ENCODE data around the gene KCTD6. TPM values are rescaled to one million over a fixed set of nuclear protein-coding genes. Genes with fewer than 3 reads are reported as not detected.

Gene KCTD6
- total and polyA plus RNA-seq, 2 of the 8 experiments (the other 6 are each of a cell fraction or from before 2014, with no cell fraction given) = 17.4 to 21.4 TPM

- H2BK120ac ChIP-seq (replicated peaks; ENCODE audit: low read depth, low read length) = no peak overlapping the region
- no peak for TF ChIP-seq NANOG (IDR thresholded peaks at IDR 0.05; ENCODE audit: insufficient read depth, low read depth, low read length, poor library complexity, severe bottlenecking)
- TF ChIP-seq RXRA (IDR thresholded peaks at IDR 0.05; ENCODE audit: insufficient read depth, low read depth, low read length) = no peak
- no peak for TF ChIP-seq USF2 (IDR thresholded peaks at IDR 0.05; ENCODE audit: low read length)
- TF ChIP-seq SIX5 (IDR thresholded peaks at IDR 0.05; ENCODE audit: low read depth, low read length) = no peak
- TF ChIP-seq HDAC2 (IDR thresholded peaks at IDR 0.05; ENCODE audit: borderline replicate concordance in 1 of 2, low read depth in 2 of 2, low read length in 2 of 2) = no peak
- no peak for TF ChIP-seq SAP30 (IDR thresholded peaks at IDR 0.05; ENCODE audit: insufficient read depth, insufficient replicate concordance, low read length)
- no peak for TF ChIP-seq CHD2 (IDR thresholded peaks at IDR 0.05; ENCODE audit: low read length)
- TF ChIP-seq CBX8 (IDR thresholded peaks at IDR 0.05; ENCODE audit: borderline replicate concordance, low read depth, low read length) = no peak
- TF ChIP-seq EGR1 (IDR thresholded peaks at IDR 0.05; ENCODE audit: borderline replicate concordance, low read depth, low read length) = no peak
- TF ChIP-seq BACH1 (IDR thresholded peaks at IDR 0.05; ENCODE audit: low read length) = no peak
- TF ChIP-seq, protein P1, sequence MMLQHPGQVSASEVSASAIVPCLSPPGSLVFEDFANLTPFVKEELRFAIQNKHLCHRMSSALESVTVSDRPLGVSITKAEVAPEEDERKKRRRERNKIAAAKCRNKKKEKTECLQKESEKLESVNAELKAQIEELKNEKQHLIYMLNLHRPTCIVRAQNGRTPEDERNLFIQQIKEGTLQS (IDR thresholded peaks at IDR 0.05; ENCODE audit: insufficient read depth, low read depth, low read length) = no peak
These were observed 17.5 kb upstream of the KCTD6 start for GRCh38 chr3:58474348-58474911.

More at GRCh38 chr3:58474348-58474911, 17.5 kb upstream of the KCTD6 start:
- no peak overlapping the region for H2AFZ ChIP-seq (ENCODE audit: low read length)
- H3K18ac ChIP-seq (ENCODE audit: extremely low read depth, low read length) = no peak overlapping the region
- FAIRE-seq (no peak), DNase-seq (ENCODE audit: low read depth in 1 of 2, low spot score in 2 of 2) (no peak)
- H2BK12ac ChIP-seq (ENCODE audit: low read depth, low read length) = no peak overlapping the region
- H3K4me2 ChIP-seq (ENCODE audit: insufficient read depth in 1 of 2, low read depth in 2 of 2, low read length in 2 of 2) = no peak overlapping the region
- H3K4me1 ChIP-seq (replicated peaks in 1 of 4; ENCODE audit: control insufficient read depth in 3 of 4, insufficient read depth in 4 of 4, low read length in 3 of 4) = peaks cover 0 to 7% (median 4%) of the 10 kb centered on the region in 4 experiments; a peak in 4 of 7 replicates
- no peak overlapping the region for H2BK20ac ChIP-seq (ENCODE audit: low read length)
- no peak overlapping the region for H4K5ac ChIP-seq (ENCODE audit: insufficient read length, low read depth, low read length)
- no peak overlapping the region for H2AK5ac ChIP-seq (ENCODE audit: low read depth, low read length)
- WGBS, 2 experiments (ENCODE audit: extremely low coverage in 1 of 2, insufficient coverage in 1 of 2, insufficient read length in 1 of 2, insufficient replicate concordance in 2 of 2, low coverage in 1 of 2, low lambda C conversion rate in 2 of 2, missing lambda C conversion rate in 1 of 2) = 82% methylated on average over 1 of the region's 1 CpG; no CpG with 5 or more reads in 1 of the 2 experiments
- no peaks in the 10 kb centered on the region for H4K20me1 ChIP-seq (replicated peaks in 1 of 2; ENCODE audit: control insufficient read depth in 1 of 2, insufficient read depth in 2 of 2, low read length in 2 of 2)
- H3K56ac ChIP-seq (replicated peaks; ENCODE audit: insufficient read length, low read depth, low read length) = no peak overlapping the region
- H4K91ac ChIP-seq (replicated peaks; ENCODE audit: insufficient read length, low read length) = no peak overlapping the region
- no peaks in the 10 kb centered on the region for H3K36me3 ChIP-seq (ENCODE audit: control insufficient read depth in 2 of 4, insufficient read depth in 4 of 4, low read length in 3 of 4)
- H3K79me1 ChIP-seq (ENCODE audit: low read depth, low read length) = no peaks in the 10 kb centered on the region
- H3K27me3 ChIP-seq (replicated peaks in 1 of 4; ENCODE audit: control insufficient read depth in 3 of 4, extremely low read depth in 1 of 4, insufficient read depth in 3 of 4, low read length in 3 of 4) = no peaks in the 10 kb centered on the region
- H2BK15ac ChIP-seq (ENCODE audit: low read length) = no peak overlapping the region
- ChIA-PET CTCF (ENCODE audit: partially characterized antibody) (interaction anchor here (0.6 to 2.0 kb wide), 6 partner anchors 8 to 118 kb away, joined by 3 to 7 read pairs (median 4); no protein-coding TSS in a partner anchor), POLR2A (ENCODE audit: partially characterized antibody) (interaction anchor here (0.5 to 1.7 kb wide), 2 partner anchors 45 to 85 kb away, joined by 3 read pairs; no protein-coding TSS in a partner anchor)
- no peak overlapping the region for H3K4me3 ChIP-seq (ENCODE audit: extremely low read depth in 1 of 4, insufficient read depth in 2 of 4, low read depth in 3 of 4, low read length in 4 of 4)
- no peak overlapping the region for H3K23ac ChIP-seq (ENCODE audit: insufficient read length)
- H3K27ac ChIP-seq (ENCODE audit: low read depth, low read length) = no peak overlapping the region
- H3K79me2 ChIP-seq (ENCODE audit: control insufficient read depth in 1 of 2, insufficient read depth in 2 of 2, low read length in 2 of 2) = no peaks in the 10 kb centered on the region
- H4K8ac ChIP-seq (ENCODE audit: extremely low read depth, insufficient read depth, low read length) = no peak overlapping the region; the same call in 1 of the 2 replicates
- H3K9ac ChIP-seq (replicated peaks in 1 of 4; ENCODE audit: extremely low read depth in 1 of 4, low read depth in 3 of 4, low read length in 3 of 4) = no peak overlapping the region
- H3K4ac ChIP-seq (replicated peaks; ENCODE audit: insufficient read length, low read depth, low read length) = no peak overlapping the region
- H3K9me3 ChIP-seq (ENCODE audit: insufficient read depth in 2 of 2, low read depth in 1 of 2, low read length in 1 of 2) = no peaks in the 10 kb centered on the region
- H2BK5ac ChIP-seq (ENCODE audit: low read depth, low read length) = no peak overlapping the region
- H3K14ac ChIP-seq (ENCODE audit: insufficient read length) = no peak overlapping the region
- no peaks in the 10 kb centered on the region for H3K23me2 ChIP-seq (ENCODE audit: low read depth, low read length)
